ENCODE data around the gene EXOC6. TPM values are rescaled to one million over a fixed set of nuclear protein-coding genes. Genes with fewer than 3 reads are reported as not detected.

EXOC6 gene
- total RNA-seq, 3 donors from 2014 or later (not counting 1 experiment from before 2014, with no cell fraction given): 12.1 to 18.2 (median 16.1) TPM

GRCh38 chr10:92847202-92847864, 987 bp upstream of the EXOC6 start:
- no peak for ATAC-seq
- TF ChIP-seq, protein P1, sequence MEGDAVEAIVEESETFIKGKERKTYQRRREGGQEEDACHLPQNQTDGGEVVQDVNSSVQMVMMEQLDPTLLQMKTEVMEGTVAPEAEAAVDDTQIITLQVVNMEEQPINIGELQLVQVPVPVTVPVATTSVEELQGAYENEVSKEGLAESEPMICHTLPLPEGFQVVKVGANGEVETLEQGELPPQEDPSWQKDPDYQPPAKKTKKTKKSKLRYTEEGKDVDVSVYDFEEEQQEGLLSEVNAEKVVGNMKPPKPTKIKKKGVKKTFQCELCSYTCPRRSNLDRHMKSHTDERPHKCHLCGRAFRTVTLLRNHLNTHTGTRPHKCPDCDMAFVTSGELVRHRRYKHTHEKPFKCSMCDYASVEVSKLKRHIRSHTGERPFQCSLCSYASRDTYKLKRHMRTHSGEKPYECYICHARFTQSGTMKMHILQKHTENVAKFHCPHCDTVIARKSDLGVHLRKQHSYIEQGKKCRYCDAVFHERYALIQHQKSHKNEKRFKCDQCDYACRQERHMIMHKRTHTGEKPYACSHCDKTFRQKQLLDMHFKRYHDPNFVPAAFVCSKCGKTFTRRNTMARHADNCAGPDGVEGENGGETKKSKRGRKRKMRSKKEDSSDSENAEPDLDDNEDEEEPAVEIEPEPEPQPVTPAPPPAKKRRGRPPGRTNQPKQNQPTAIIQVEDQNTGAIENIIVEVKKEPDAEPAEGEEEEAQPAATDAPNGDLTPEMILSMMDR (IDR thresholded peaks at IDR 0.05): no peak

DNA sequence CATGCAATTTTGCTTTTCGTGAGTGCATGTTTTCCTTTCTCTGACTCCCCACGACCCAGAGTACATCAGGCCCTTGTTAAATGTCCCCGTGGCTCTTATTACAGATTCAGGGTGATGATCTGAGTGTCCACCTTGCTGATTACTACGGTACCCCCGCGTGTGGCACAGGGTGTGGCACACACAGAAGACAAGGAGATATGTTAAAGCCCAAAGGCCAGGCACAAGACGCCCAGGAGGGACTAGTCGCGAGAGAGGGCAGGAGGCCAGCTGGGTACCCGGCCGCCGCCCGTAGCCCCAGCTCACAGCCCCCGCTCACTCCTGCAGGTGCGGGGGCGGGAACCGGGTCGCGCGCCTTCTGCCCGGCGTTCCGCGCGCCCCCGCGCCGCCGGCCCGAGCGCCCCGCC, 281 bp upstream of the EXOC6 start:
- TF ChIP-seq, protein P1 (IDR thresholded peaks at IDR 0.05): no peak
- Histone ChIP-seq H3K4me1 (ENCODE audit: control insufficient read depth, insufficient read depth, low read length) (peaks cover 14% of the 10 kb centered on the region), H3K9me3 (ENCODE audit: control insufficient read depth, insufficient read depth, low read length) (no peaks in the 10 kb centered on the region), H3K27me3 (ENCODE audit: control insufficient read depth, insufficient read depth, low read length) (no peaks in the 10 kb centered on the region), H3K36me3 (ENCODE audit: control insufficient read depth, insufficient read depth, low read length) (no peaks in the 10 kb centered on the region), H3K4me3 (ENCODE audit: low read length) (peak overlapping the region; percentile 76), H3K27ac (ENCODE audit: low read length) (peak overlapping the region; percentile 57)
- Mint-ChIP-seq H3K4me1 (peaks cover 19 to 24% of the 10 kb centered on the region in 2 donors), H3K9me3 (no peaks in the 10 kb centered on the region), H3K36me3 (no peaks in the 10 kb centered on the region), H3K27me3 (ENCODE audit: low read depth in 2 of 2) (no peaks in the 10 kb centered on the region), H3K27ac (peak overlapping the region; percentile 80 to 89), H3K4me3 (peak overlapping the region; percentile 91)
- WGBS (ENCODE audit: insufficient coverage): 1% methylated on average over 32 of the region's 32 CpGs
- ATAC-seq (no peak), DNase-seq (no peak)
- intact Hi-C loops (cut with micrococcal nuclease): loop anchor here (1.0 to 10.0 kb wide), 4 partner anchors 158 to 1517 kb away; partner anchors contain the start of genes CEP55, KIF11 and NOC3L

More at GRCh38 chr10:92847202-92847864, 987 bp upstream of the EXOC6 start:
- H3K36me3 ChIP-seq (ENCODE audit: control insufficient read depth, insufficient read depth, low read length): no peaks in the 10 kb centered on the region
- H3K36me3 Mint-ChIP-seq: no peaks in the 10 kb centered on the region
- H3K9me3 Mint-ChIP-seq: no peaks in the 10 kb centered on the region
- H3K4me3 ChIP-seq (ENCODE audit: low read length): no peak overlapping the region
- no peaks in the 10 kb centered on the region for H3K27me3 Mint-ChIP-seq (ENCODE audit: low read depth in 2 of 2)
- intact Hi-C loops (cut with micrococcal nuclease): loop anchor here (5.0 to 10.0 kb wide), 2 partner anchors 650 to 1517 kb away; partner anchors contain the start of genes CEP55 and NOC3L
- peaks cover 14% of the 10 kb centered on the region for H3K4me1 ChIP-seq (ENCODE audit: control insufficient read depth, insufficient read depth, low read length)
- peaks cover 20 to 24% of the 10 kb centered on the region in 2 donors for H3K4me1 Mint-ChIP-seq
- peak overlapping the region; percentile 91 for H3K4me3 Mint-ChIP-seq
- H3K9me3 ChIP-seq (ENCODE audit: control insufficient read depth, insufficient read depth, low read length): no peaks in the 10 kb centered on the region
- no peaks in the 10 kb centered on the region for H3K27me3 ChIP-seq (ENCODE audit: control insufficient read depth, insufficient read depth, low read length)
- peak overlapping the region; percentile 80 to 89 for H3K27ac Mint-ChIP-seq
- WGBS (ENCODE audit: insufficient coverage): 72% methylated on average over 3 of the region's 4 CpGs
- DNase-seq: no peak
- H3K27ac ChIP-seq (ENCODE audit: low read length): no peak overlapping the region

DNA sequence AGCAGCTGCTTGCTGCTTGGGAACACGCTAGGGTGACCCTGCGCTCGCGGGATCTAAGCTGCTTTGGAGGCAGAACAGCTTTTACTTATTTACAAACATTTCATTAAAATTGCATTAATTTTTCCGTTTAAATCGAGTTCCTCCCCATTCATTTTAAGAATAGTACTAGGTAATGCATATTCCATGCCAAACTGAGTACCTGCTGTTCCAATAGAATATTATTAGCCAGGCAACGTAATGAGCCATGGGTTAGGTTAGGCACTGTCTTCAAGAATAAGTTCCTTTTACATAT, 860 bp downstream of the EXOC6 start:
- Histone ChIP-seq H3K27ac (ENCODE audit: low read length) (peak overlapping the region; percentile 94), H3K4me1 (ENCODE audit: control insufficient read depth, insufficient read depth, low read length) (peaks cover 14% of the 10 kb centered on the region), H3K36me3 (ENCODE audit: control insufficient read depth, insufficient read depth, low read length) (no peaks in the 10 kb centered on the region), H3K9me3 (ENCODE audit: control insufficient read depth, insufficient read depth, low read length) (no peaks in the 10 kb centered on the region), H3K27me3 (ENCODE audit: control insufficient read depth, insufficient read depth, low read length) (no peaks in the 10 kb centered on the region), H3K4me3 (ENCODE audit: low read length) (peak overlapping the region; percentile 76)
- H3K4me3 Mint-ChIP-seq: peak overlapping the region; percentile 91
- ATAC-seq: no peak
- TF ChIP-seq, protein P1 (IDR thresholded peaks at IDR 0.05): no peak
- WGBS (ENCODE audit: insufficient coverage): 2% methylated on average over 6 of the region's 7 CpGs
- no peak for DNase-seq
- no peaks in the 10 kb centered on the region for H3K36me3 Mint-ChIP-seq
- H3K4me1 Mint-ChIP-seq: peaks cover 23 to 24% of the 10 kb centered on the region in 2 donors
- peak overlapping the region; percentile 80 to 89 for H3K27ac Mint-ChIP-seq
- H3K9me3 Mint-ChIP-seq: no peaks in the 10 kb centered on the region
- intact Hi-C loops (cut with micrococcal nuclease): loop anchor here (2.0 to 10.0 kb wide), 3 partner anchors 256 to 1516 kb away; partner anchors contain the start of genes CEP55, KIF11 and NOC3L
- H3K27me3 Mint-ChIP-seq (ENCODE audit: low read depth in 2 of 2): no peaks in the 10 kb centered on the region
